H1 (cell line): ENCODE data around the gene ITGB8. TPM values are rescaled to one million over a fixed set of nuclear protein-coding genes. Genes with fewer than 3 reads are reported as not detected.

Source experiments
- SRF ChIP-seq: IDR thresholded peaks from 2 replicates; pipeline ENCODE4 v1.6.1; 2011; ENCODE audit warnings: mild to moderate bottlenecking, low read depth, low read length, moderate library complexity
- TCF12 ChIP-seq: IDR thresholded peaks from 2 replicates; pipeline ENCODE4 v1.6.1; 2011; ENCODE audit warnings: low read depth, mild to moderate bottlenecking, low read length
- polyA plus RNA-seq, 7 experiments: library from polyadenylated mRNA; depleted of rRNA in 3 of 7; stranded (reverse) in 5 of 7; unstranded in 2 of 7; fragments of >200 nt in 5 of 7; fragments of 200-250 nt in 2 of 7; gene quantifications; 1 replicate in 5 of 7; 2 replicates in 1 of 7; 4 replicates in 1 of 7; pipeline versions ENCODE4 v1.2.1 to v1.2.3, GENCODE V29; 2011 to 2013; ENCODE audit warnings: missing spikeins in 2 of 7, mixed read lengths in 2 of 7
- total RNA-seq: library from RNA; stranded (reverse); fragmentation: NEBNext Ultra II Directional; extraction: Animal tissue kit (Norgen Biotek cat#: 25700); gene quantifications from 2 replicates; pipeline ENCODE4 v1.2.1, GENCODE V29; 2021

Gene ITGB8
- total and polyA plus RNA-seq, 2 of the 8 experiments (the other 6 are each of a cell fraction or from before 2014, with no cell fraction given), result 1.2 to 3.6 TPM

DNA sequence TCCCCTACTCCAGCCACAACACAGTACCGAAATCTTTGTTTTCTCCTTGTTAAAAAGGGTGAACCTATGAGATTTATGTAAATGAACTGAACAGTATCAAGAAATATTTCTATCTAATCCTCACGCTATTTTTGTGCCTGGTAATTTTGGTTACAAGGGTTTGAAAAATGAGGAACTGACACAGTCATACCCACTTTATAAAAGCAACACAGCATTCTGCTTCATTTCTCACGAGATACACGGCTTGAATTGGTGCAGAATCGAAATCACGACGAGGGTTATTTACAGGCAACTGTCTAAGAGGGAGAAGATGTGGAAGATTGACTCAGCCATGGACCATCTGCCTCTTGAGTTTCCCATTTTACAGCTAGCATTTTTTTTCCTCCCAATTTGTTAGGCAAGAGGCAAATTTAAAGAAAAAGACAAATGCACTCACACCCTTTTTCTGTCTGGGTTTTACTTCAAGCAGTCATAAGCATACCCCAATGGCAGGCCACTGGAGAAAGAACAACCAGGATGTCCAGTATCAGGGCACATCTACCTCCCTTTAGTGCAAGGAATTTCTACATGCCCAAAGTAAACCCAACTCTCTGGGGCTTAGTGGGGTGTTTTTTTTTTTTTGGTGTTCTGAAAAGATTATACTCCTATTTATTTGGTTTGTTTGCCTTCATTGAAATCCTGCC is 108.1 kb downstream of the ITGB8 start (continued):
- TF ChIP-seq SRF (no peak), TCF12 (no peak)
